ENCODE results near the gene IVNS1ABP.
A peak's percentile ranks its signal among the peaks of the same experiment; 100 is the strongest.

The IVNS1ABP gene

DNA sequence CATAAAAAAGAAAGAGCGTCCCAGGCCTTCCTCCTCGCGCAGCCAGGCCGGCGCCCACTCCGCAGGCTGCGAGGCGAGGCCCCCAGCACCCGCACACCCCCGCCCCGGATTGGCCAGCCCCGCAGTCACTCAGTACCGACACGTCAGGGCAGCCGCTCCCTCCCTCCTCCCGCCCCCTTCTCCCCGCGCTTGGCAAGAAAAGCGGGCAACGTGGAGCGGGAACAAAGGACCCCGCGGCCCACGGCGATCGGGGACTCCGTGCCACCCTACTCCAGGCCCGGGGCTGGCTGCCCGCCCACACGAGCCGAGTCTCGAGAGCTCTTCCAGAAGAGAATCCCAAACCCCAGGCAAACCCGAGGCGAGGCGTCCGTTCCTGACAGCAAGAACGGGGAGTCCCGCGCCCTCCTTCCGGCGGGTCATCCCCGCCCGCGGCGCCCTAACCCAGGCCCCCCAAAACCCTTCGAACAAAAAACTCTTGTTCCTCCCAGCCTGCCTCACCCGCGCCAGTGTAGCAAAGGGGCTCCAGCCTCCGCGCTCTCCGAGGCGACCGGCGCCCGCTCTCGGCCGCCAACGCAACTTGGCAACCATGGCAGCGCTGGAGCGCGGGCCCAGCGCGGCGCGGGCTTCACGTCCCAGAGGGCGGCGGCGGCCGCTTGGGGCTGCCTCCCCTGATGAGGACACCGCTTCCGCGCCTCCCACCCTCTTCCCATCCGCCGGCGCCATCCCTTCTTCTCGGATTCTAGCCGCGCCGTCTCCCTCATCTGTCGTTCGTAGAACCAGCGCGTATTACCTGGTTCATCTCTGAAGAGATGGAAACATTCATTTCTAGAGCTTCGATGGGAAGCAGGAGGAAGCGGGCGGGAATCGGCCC lies 645 bp downstream of the IVNS1ABP start:
- no peaks in the 10 kb centered on the region for H3K27me3 Mint-ChIP-seq
- peaks cover 10 to 13% of the 10 kb centered on the region in 2 donors for H3K9me3 Mint-ChIP-seq
- peak overlapping the region; percentile 95 to 96 for H3K4me3 Mint-ChIP-seq
- peak; percentile 63 for ATAC-seq
- peak overlapping the region; percentile 97 to 98 for H3K27ac Mint-ChIP-seq
- DNase-seq, result peak; percentile 86 to 89
- peaks cover 60% of the 10 kb centered on the region for H3K4me1 Mint-ChIP-seq

GRCh38 chr1:185315445-185316071 lies 1.5 kb downstream of the IVNS1ABP start:
- Mint-ChIP-seq H3K27ac (peak overlapping the region; percentile 97 to 98), H3K9me3 (peaks cover 1 to 5% of the 10 kb centered on the region in 2 donors), H3K27me3 (no peaks in the 10 kb centered on the region), H3K4me3 (peak overlapping the region; percentile 95 to 96), H3K4me1 (peaks cover 61% of the 10 kb centered on the region)
- ATAC-seq (no peak), DNase-seq (no peak)

DNA sequence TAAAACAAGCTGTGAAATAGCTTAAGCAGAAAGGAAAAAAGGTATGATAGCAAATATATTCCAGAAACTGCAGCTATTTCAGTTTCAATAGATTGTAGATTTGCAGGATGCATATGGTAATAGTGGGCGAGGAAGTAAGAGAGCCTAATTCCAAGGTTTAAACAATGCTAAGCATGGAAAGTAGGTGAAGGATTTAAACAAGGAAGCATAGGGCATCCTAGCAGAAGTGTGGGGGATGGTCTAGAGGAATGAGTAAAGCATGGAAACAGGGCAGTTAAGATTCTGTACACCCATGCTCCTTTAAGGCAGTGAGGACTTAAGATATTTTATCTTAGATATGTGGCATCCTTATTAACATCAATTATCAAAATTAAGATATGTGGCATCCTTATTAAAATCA lies 2.6 kb downstream of the IVNS1ABP start:
- peak overlapping the region in 1 of 2 donors; percentile 85 for H3K27ac Mint-ChIP-seq
- H3K4me3 Mint-ChIP-seq, result peak overlapping the region; percentile 95 to 96
- DNase-seq, result no peak
- ATAC-seq, result no peak
- H3K9me3 Mint-ChIP-seq, result no peaks in the 10 kb centered on the region
- H3K27me3 Mint-ChIP-seq, result no peaks in the 10 kb centered on the region
- peaks cover 56% of the 10 kb centered on the region for H3K4me1 Mint-ChIP-seq

- ATAC-seq (no peak), DNase-seq (no peak)
- Mint-ChIP-seq H3K27me3 (no peaks in the 10 kb centered on the region), H3K4me3 (peak overlapping the region; percentile 95 to 96), H3K27ac (no peak overlapping the region), H3K9me3 (no peaks in the 10 kb centered on the region), H3K4me1 (peaks cover 38% of the 10 kb centered on the region)
These were observed 4.5 kb downstream of the IVNS1ABP start for GRCh38 chr1:185312361-185313138.

GRCh38 chr1:185311589-185312225 lies 5.3 kb downstream of the IVNS1ABP start:
- peak overlapping the region; percentile 18 to 95 for H3K4me3 Mint-ChIP-seq
- no peaks in the 10 kb centered on the region for H3K9me3 Mint-ChIP-seq
- DNase-seq, result no peak
- no peaks in the 10 kb centered on the region for H3K27me3 Mint-ChIP-seq
- H3K27ac Mint-ChIP-seq, result no peak overlapping the region
- H3K4me1 Mint-ChIP-seq, result peaks cover 36% of the 10 kb centered on the region
- no peak for ATAC-seq

DNA sequence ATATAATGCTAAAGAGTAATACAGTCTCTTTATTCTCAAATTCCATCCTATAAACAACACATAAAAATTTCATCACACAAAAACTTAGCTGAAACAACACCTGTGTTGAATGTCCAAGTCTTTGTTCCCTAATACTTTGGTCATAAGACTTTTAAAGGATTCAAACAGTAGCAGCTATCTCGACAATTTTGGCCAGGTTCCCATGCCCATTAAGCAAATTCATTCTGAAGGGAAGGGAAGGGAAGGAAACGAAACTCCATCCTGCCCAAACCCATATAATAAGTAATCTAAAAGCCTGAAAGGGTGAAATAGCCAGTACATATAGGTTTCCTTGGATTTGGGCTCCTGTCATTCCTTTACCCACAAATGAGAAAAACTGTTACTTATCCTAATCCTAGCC lies 7.5 kb downstream of the IVNS1ABP start:
- DNase-seq (no peak), ATAC-seq (no peak)
- Mint-ChIP-seq H3K27ac (no peak overlapping the region), H3K4me3 (no peak overlapping the region), H3K9me3 (no peaks in the 10 kb centered on the region), H3K4me1 (peaks cover 33% of the 10 kb centered on the region), H3K27me3 (no peaks in the 10 kb centered on the region)

DNA sequence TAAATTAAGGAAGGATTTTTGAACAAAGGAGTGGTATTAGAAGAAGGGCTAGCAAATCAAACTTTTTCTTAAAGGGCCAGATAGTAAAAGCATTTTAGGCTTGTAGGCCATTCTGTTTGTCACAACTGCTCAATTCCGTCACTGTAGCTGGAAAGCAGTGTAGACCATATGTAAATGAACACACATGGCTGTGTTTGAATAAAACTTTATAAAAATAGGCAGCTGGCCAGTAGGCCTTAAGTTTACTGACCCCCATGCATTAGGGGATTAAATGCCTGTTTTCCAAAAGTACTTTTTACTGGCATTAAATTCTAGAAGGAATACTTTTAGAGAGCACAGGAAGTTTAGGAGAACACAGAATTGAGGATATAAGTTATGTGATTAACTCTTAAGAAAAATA lies 8.9 kb downstream of the IVNS1ABP start:
- no peak overlapping the region for H3K27ac Mint-ChIP-seq
- ATAC-seq, result no peak
- H3K4me1 Mint-ChIP-seq, result peaks cover 18% of the 10 kb centered on the region

DNA sequence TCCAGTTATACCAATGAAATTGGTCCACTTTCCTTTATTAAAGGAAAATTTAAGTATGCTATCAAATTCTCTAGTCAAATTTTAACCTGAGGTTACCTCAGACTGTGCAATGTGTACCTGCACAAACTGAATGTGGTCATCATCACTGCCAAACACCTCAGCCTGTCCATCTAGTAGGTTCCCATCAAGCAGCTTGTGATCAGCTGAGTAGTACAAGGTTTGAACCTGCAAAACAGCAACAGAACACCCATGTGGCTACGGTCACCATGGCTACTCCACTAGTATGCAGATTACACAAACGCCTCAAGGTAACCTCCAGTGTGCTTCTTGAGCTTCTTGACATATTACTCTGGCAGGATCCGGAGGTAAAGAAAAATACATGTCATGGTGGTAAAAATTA lies 11.6 kb downstream of the IVNS1ABP start:
- ATAC-seq, result no peak
- Mint-ChIP-seq H3K27me3 (no peaks in the 10 kb centered on the region), H3K4me1 (no peaks in the 10 kb centered on the region), H3K4me3 (no peak overlapping the region), H3K27ac (no peak overlapping the region), H3K9me3 (no peaks in the 10 kb centered on the region)
- DNase-seq, result no peak

More for the DNA sequence above, 8.9 kb downstream of the IVNS1ABP start:
- Mint-ChIP-seq H3K9me3 (no peaks in the 10 kb centered on the region), H3K27me3 (no peaks in the 10 kb centered on the region), H3K4me3 (no peak overlapping the region)
- no peak for DNase-seq

GRCh38 chr1:185300152-185300551 lies 16.9 kb downstream of the IVNS1ABP start:
- Mint-ChIP-seq H3K4me3 (no peak overlapping the region), H3K4me1 (no peaks in the 10 kb centered on the region), H3K9me3 (no peaks in the 10 kb centered on the region), H3K27me3 (no peaks in the 10 kb centered on the region), H3K27ac (no peak overlapping the region)
- ATAC-seq (no peak), DNase-seq (no peak)

- no peak for DNase-seq
- H3K9me3 Mint-ChIP-seq, result no peaks in the 10 kb centered on the region
- H3K4me3 Mint-ChIP-seq, result no peak overlapping the region
- no peaks in the 10 kb centered on the region for H3K4me1 Mint-ChIP-seq
- ATAC-seq, result no peak
- no peaks in the 10 kb centered on the region for H3K27me3 Mint-ChIP-seq
- peak overlapping the region in 1 of 2 donors; percentile 35 for H3K27ac Mint-ChIP-seq
These were observed 19.1 kb downstream of the IVNS1ABP start for GRCh38 chr1:185297982-185298381.

- Mint-ChIP-seq H3K4me3 (no peak overlapping the region), H3K27ac (no peak overlapping the region), H3K9me3 (no peaks in the 10 kb centered on the region), H3K4me1 (no peaks in the 10 kb centered on the region), H3K27me3 (no peaks in the 10 kb centered on the region)
- ATAC-seq, result no peak
- no peak for DNase-seq
These were observed 22.0 kb downstream of the IVNS1ABP start for GRCh38 chr1:185295091-185295490.

DNA sequence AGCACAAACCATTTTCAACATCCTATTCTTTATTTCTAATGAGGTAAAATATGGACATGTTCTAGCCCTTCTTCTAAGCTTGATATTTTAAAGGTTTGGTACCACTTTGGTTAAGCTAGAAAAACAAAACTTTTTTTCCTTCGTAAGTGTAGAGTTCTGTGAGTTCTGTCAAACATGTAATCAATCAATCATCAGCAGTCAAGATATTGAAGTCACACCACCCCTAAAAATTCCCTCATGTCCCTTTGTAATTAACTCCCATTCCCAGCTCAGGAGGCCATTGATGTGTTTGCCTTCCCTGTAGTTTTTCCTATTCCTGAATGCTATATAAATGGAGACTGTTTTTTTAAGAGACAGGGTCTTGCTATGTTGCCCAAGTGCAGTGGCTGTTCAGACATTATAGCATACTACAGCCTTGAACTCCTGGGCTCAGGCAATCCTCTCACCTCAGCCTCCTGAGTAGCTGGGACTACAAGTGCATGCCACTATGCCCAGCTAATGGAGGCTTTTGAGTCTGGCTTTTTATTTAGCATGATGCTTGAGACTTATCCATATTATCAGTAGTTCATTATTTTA lies 23.0 kb downstream of the IVNS1ABP start:
- Mint-ChIP-seq H3K27me3 (no peaks in the 10 kb centered on the region), H3K4me3 (no peak overlapping the region), H3K27ac (no peak overlapping the region), H3K9me3 (no peaks in the 10 kb centered on the region), H3K4me1 (no peaks in the 10 kb centered on the region)
- no peak for DNase-seq
- ATAC-seq, result no peak

- peak overlapping the region in 1 of 2 donors; percentile 15 for H3K27ac Mint-ChIP-seq
- DNase-seq (no peak), ATAC-seq (no peak)
- no peaks in the 10 kb centered on the region for H3K9me3 Mint-ChIP-seq
- peaks cover 2% of the 10 kb centered on the region for H3K4me1 Mint-ChIP-seq
- H3K4me3 Mint-ChIP-seq, result no peak overlapping the region
- H3K27me3 Mint-ChIP-seq, result no peaks in the 10 kb centered on the region
These were observed 24.8 kb downstream of the IVNS1ABP start for GRCh38 chr1:185292237-185292636.

- H3K4me1 Mint-ChIP-seq, result peaks cover 5% of the 10 kb centered on the region
- H3K27me3 Mint-ChIP-seq, result no peaks in the 10 kb centered on the region
- no peak overlapping the region for H3K27ac Mint-ChIP-seq
- ATAC-seq (no peak), DNase-seq (no peak)
- no peak overlapping the region for H3K4me3 Mint-ChIP-seq
- H3K9me3 Mint-ChIP-seq, result no peaks in the 10 kb centered on the region
These were observed 25.4 kb downstream of the IVNS1ABP start for GRCh38 chr1:185291652-185292051.

DNA sequence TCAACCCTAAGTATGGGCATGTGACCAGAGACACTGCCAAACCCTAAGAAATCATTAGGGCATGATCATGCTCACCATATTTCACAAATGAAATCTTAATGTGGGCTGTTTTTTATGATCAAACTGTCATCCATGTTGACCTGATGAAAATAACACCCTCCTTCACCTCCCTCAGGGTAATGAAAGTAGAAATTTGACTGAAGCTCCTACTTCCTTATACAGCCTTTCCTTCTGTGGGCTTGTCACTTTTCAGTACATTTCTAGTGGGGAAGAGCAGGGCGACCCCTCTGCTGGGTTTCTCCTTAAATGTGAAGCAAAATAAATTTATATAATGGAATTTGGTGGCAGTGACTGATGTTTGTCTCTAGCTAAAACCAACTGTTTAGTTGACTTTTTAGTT lies 25.9 kb downstream of the IVNS1ABP start:
- no peak overlapping the region for H3K4me3 Mint-ChIP-seq
- H3K4me1 Mint-ChIP-seq, result peaks cover 5% of the 10 kb centered on the region
- peak; percentile 29 for ATAC-seq
- no peaks in the 10 kb centered on the region for H3K9me3 Mint-ChIP-seq
- H3K27me3 Mint-ChIP-seq, result no peaks in the 10 kb centered on the region
- DNase-seq, result no peak
- no peak overlapping the region for H3K27ac Mint-ChIP-seq
